VCaP (cell line): ENCODE measurements around the gene ITGAV.

ENCODE experiments used
- H3K27ac ChIP-seq: fragments of 450-650 bp; 2 replicates; pipeline ENCODE4 v1.5.1; 2017
- TF ChIP-seq, protein P1 (sequence below): fragments of 450-650 bp; conservative IDR thresholded peaks from 2 replicates; pipeline ENCODE4 v1.5.1; 2017; ENCODE audit warnings: mild to moderate bottlenecking, moderate library complexity

The ITGAV gene

DNA sequence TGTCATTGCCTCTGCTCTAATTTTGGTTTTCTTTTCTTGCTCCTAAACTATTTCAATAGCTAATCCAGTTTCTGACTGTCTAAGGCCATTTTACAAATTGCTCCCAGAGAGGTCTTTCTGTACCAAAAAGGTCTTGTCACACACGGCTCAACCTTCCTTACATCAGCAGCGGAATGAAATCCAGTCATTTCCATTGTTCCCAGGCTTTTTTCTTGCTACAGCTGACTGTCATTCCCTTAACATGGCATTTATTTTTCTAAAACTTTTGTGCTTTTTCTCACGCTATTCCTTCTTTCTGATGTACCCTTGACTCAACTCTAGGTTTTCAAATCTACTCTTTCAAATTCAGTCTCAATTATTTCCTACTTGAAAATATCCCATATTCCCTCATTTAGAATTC, 128.3 kb downstream of the ITGAV start:
- TF ChIP-seq, protein P1, sequence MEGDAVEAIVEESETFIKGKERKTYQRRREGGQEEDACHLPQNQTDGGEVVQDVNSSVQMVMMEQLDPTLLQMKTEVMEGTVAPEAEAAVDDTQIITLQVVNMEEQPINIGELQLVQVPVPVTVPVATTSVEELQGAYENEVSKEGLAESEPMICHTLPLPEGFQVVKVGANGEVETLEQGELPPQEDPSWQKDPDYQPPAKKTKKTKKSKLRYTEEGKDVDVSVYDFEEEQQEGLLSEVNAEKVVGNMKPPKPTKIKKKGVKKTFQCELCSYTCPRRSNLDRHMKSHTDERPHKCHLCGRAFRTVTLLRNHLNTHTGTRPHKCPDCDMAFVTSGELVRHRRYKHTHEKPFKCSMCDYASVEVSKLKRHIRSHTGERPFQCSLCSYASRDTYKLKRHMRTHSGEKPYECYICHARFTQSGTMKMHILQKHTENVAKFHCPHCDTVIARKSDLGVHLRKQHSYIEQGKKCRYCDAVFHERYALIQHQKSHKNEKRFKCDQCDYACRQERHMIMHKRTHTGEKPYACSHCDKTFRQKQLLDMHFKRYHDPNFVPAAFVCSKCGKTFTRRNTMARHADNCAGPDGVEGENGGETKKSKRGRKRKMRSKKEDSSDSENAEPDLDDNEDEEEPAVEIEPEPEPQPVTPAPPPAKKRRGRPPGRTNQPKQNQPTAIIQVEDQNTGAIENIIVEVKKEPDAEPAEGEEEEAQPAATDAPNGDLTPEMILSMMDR, result no peak
- H3K27ac ChIP-seq, result no peak overlapping the region

DNA sequence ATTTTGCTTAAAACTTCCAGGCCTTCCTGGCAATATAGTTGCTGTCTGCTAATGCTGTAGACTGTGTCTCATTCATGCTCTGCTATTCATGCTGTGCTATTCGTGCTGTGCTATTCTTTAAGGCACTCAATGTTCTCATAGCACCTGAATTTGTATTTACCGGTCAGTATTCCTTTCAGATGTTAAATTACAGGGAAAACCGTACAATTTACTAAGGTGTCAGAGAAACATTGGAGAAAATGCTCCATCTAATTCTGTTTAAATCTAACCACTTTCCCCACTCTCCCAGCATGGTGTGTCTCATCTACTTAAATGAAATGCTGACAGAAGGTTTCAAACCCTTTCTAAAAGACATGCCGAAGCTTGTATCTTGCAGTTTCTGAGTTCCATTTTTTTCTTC, 129.0 kb downstream of the ITGAV start:
- H3K27ac ChIP-seq, result no peak overlapping the region
- TF ChIP-seq, protein P1, result no peak

DNA sequence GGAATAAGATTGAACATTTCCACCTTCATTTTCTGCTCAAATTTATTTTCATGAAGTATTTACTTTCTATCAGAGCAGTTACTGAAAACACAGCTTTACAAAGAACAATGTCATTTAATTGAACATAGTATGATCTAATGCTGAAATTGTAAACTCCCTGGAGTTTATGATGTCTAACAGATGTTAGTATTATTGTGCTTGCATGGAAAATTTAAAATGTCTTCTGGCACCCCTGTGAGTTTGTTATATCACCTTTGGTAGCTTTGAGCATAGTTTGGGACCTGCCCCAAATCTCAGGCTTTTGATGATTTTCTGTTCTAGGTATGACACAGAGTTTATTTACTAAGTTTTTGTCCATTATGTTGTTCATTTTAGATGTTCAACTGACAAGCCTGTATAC, 132.1 kb downstream of the ITGAV start:
- TF ChIP-seq, protein P1, result no peak
- no peak overlapping the region for H3K27ac ChIP-seq

DNA sequence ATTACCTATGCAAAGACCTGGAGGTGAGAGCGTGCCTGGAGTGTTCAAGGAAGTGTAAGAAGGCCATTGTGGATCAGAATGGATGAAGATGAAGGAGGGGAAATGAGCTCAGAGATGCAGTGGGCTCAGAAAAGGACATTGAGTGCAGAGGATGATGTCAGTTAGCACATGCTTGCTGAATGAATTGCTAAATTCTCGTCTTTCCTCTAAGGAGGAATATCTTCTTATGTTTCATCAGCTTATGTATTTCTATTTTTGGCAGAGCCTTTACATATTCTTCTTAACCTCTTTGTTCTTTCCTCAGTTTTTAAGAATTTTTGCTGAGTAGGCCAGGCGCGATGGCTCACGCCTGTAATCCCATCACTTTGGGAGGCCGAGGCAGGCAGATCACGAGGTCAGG, 134.9 kb downstream of the ITGAV start:
- TF ChIP-seq, protein P1, result no peak
- H3K27ac ChIP-seq, result no peak overlapping the region

DNA sequence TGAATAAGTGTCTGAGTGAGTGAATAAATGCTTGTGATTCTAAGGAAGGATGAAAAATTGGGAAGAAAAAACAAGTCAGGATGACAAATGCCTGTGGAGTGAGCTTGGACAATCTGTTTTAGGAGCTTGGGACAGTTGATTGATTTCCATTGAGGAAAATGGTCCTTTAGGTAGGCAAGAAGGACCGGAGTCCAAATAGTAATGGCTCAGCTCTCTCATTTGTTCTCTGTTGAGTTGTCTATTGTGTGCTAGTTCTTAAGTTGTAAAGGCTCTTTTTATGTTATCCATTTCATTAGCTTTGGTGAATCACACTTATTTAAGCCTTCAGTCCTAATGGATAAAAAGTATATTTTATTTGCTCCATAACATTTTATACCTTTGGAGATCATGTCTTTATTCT, 135.9 kb downstream of the ITGAV start:
- TF ChIP-seq, protein P1, result no peak
- H3K27ac ChIP-seq, result peak overlapping the region; percentile 9; the same call in 1 of the 2 replicates

DNA sequence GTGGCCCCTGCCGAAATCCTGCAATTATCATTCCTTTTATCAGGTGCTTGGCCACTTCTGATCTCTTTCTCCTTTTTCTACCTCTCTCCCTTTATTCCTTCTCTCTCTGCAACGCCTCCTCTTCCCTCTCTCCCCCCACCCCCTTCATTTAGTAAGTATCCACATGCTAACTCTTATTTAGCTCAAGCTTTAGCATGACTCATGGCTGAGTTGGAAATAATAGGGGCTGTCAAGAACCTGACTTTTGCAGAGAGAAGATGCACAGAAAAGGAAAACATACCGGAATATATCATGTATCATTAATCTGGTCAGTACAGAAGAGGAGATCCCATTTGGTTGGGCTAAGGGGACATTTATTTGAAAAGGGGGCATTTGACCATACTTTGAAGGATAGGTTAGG, 137.1 kb downstream of the ITGAV start:
- TF ChIP-seq, protein P1, result no peak
- H3K27ac ChIP-seq, result peak overlapping the region; percentile 9; the same call in 1 of the 2 replicates

DNA sequence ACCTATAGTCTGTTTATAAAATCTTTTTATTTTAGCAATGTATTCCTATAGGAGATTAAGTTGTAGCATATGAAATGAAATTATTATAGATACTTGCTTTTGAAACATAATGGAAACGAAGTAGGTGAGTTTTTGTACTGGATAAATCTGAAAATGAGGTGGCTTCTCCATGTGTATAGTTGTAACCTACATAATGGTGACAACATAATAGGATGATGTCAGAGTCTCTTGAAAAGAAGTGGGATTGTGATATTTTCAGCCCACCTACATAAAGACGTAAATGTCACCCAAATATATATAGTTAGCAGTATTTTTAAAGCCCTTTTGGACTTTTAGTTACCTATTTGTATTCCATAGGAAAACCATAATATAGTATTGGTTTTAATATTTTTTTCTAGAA, 138.8 kb downstream of the ITGAV start:
- TF ChIP-seq, protein P1, result no peak
- no peak overlapping the region for H3K27ac ChIP-seq
